Measurements from ENCODE around the gene SERINC1. TPM values are rescaled to one million over a fixed set of nuclear protein-coding genes. Genes with fewer than 3 reads are reported as not detected.

The SERINC1 gene
- 70.6 to 96.2 TPM (median 84.2 TPM) in 5 replicates for total RNA-seq (2022; extraction: Qiagen RNA extraction)

GRCh38 chr6:122471107-122472021, at the start of gene SERINC1:
Gene SERINC1 (minus strand): TSS chr6:122471807. CDS start chr6:122471737, 70 bp downstream.

GRCh38 chr6:122399348-122400120, 72.1 kb downstream of the SERINC1 start, which contains the start of gene HSF2:
Gene HSF2 (plus strand): TSS chr6:122399652. CDS start chr6:122399738, 86 bp downstream.

Other genes starting within 250 kb of the SERINC1 start
- 5.0 to 8.0 TPM (median 5.9 TPM) in 5 replicates for gene HSF2, start 72.2 kb downstream of the SERINC1 start, total RNA-seq (2022; extraction: Qiagen RNA extraction)
- 0.50 to 1.2 TPM (median 0.78 TPM) in 5 replicates for gene PKIB, start 138.6 kb upstream of the SERINC1 start, total RNA-seq (2022; extraction: Qiagen RNA extraction)

Measured in A549 treated with CORT108297 at 1 μM for 4 hours (cell line).